Body of pancreas (tissue), 4 donors: ENCODE results near the gene DYNLRB1. TPM values are rescaled to one million over a fixed set of nuclear protein-coding genes. Genes with fewer than 3 reads are reported as not detected.

Experiments
- ATAC-seq: fragments of 150-250 bp; one replicate; pipeline ENCODE4 v1.9.1; 2016
- DNase-seq, 4 donors: peaks; one replicate each; pipeline ENCODE4 v3.0.0-alpha.2; 2019
- H3K27ac ChIP-seq, 4 donors: fragments of 200-600 bp; sonication (generic); 1 replicate in 3 of 4; 2 replicates in 1 of 4; pipeline versions ENCODE4 v1.5.1 to v1.6.1; 2016 to 2019; ENCODE audit warnings: mild to moderate bottlenecking in 1 of 4, mixed read lengths in 1 of 4, moderate library complexity in 1 of 4
- H3K27me3 ChIP-seq, 2 donors: fragments of 200-600 bp; sonication (generic); one replicate each; pipeline ENCODE4 v1.6.0; 2016; ENCODE audit warnings: mild to moderate bottlenecking in 1 of 2
- H3K36me3 ChIP-seq, 2 donors: fragments of 200-600 bp; sonication (generic); replicated peaks in 1 of 2; 2 replicates each; pipeline ENCODE4 v1.5.1; 2016; ENCODE audit warnings: low read depth in 2 of 2; ENCODE audit not compliant: insufficient read depth in 1 of 2
- H3K4me1 ChIP-seq: fragments of 200-600 bp; sonication (generic); one replicate; pipeline ENCODE4 v1.6.0; 2016
- H3K4me3 ChIP-seq, 2 donors: fragments of 200-600 bp; sonication (generic); 1 replicate in 1 of 2; 2 replicates in 1 of 2; pipeline ENCODE4 v1.5.1; 2016 to 2019
- H3K9me3 ChIP-seq, 3 donors: fragments of 200-600 bp; sonication (generic); 1 replicate in 2 of 3; 2 replicates in 1 of 3; pipeline ENCODE4 v1.5.1; 2016
- POLR2A ChIP-seq, 3 donors: fragments of 450-650 bp; IDR thresholded peaks; one replicate each; pipeline ENCODE4 v1.6.1; 2016; ENCODE audit warnings: antibody characterized with exemption in 3 of 3, mild to moderate bottlenecking in 2 of 3
- WGBS, 2 donors: methylation state at CpG; one replicate each; pipeline ENCODE4 v1.1.5; 2017; 5-methylcytosine and 5-hydroxymethylcytosine counted together
- intact Hi-C: fragments of 100-400 bp; cut with DNase I; formaldehyde crosslinking; loops from one replicate; pipeline ENCODE4 v1.15.1; 2023
- total RNA-seq, 2 donors: library from RNA; depleted of rRNA; stranded (reverse); fragments of >200 nt; gene quantifications; one replicate each; pipeline ENCODE4 v1.1.0, GENCODE V29; 2016
- TF ChIP-seq, protein P1 (sequence below), 7 experiments: fragments of 450-650 bp in 4 of 7; fragments of 200-600 bp in 3 of 7; sonication (generic) in 3 of 7; IDR thresholded peaks; one replicate each; pipeline ENCODE4 v1.5.1; 2016 to 2019; ENCODE audit warnings: antibody characterized with exemption in 7 of 7

The DYNLRB1 gene
- total RNA-seq, 2 donors from 2014 or later = 58.9 to 64.3 TPM

DNA sequence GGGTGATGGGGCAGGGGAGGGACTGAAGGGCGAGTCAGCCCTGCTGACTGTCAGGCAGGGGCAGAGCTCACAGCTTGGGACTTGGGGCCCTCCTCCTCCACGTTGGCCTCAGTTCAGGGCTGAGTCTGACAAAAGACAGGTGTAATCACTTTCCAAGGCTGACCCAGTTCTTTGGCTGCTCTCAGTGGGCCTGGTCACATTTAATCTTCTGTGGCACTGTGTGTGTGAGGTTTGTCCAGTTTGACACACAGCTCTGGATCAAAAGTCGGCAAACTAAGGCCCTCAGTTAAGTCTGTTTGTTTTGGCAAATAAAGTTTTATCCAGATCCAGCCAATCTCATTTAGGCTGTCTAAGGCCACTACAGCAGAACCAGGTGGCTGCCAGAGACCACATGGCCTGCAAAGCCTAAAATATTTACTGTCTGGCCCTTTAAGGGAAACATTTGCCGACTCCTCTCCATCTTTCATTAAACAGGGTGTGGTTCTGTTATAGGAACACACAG lies 37.2 kb downstream of the DYNLRB1 start:
- Histone ChIP-seq H3K4me3 (no peak overlapping the region), H3K36me3 (no peaks in the 10 kb centered on the region), H3K4me1 (peaks cover 32% of the 10 kb centered on the region), H3K9me3 (no peaks in the 10 kb centered on the region), H3K27me3 (no peaks in the 10 kb centered on the region), H3K27ac (peak overlapping the region; percentile 30 to 70 (median 60))
- no peak for TF ChIP-seq POLR2A (IDR thresholded peaks at IDR 0.05)
- TF ChIP-seq, protein P1, sequence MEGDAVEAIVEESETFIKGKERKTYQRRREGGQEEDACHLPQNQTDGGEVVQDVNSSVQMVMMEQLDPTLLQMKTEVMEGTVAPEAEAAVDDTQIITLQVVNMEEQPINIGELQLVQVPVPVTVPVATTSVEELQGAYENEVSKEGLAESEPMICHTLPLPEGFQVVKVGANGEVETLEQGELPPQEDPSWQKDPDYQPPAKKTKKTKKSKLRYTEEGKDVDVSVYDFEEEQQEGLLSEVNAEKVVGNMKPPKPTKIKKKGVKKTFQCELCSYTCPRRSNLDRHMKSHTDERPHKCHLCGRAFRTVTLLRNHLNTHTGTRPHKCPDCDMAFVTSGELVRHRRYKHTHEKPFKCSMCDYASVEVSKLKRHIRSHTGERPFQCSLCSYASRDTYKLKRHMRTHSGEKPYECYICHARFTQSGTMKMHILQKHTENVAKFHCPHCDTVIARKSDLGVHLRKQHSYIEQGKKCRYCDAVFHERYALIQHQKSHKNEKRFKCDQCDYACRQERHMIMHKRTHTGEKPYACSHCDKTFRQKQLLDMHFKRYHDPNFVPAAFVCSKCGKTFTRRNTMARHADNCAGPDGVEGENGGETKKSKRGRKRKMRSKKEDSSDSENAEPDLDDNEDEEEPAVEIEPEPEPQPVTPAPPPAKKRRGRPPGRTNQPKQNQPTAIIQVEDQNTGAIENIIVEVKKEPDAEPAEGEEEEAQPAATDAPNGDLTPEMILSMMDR (IDR thresholded peaks at IDR 0.05) = no peak
- intact Hi-C loops = no loop called here
- WGBS, 2 donors = 17 to 20% methylated on average over 3 to 4 of the region's 4 CpGs
- ATAC-seq = peak; percentile 83
- DNase-seq = peak; percentile 70 to 91 (median 85)

DNA sequence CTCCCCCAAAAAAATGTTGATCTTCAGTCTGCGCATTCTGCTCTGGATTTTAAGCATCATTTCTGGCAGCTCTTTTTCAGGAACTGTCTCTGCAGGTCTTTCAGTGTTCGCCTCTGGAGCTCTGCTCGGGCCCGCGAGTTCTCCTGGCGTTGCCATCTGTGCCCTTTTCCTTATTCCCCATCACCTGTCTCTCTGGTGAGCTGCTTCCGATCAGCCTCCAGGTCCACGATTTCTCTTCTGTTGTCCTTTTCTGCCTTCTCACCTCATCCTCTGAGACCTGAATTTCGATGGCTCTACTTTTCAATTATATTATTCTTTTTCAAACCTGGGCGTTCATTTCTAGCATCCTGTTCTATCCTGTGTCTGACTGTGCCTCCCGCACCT lies 41.7 kb downstream of the DYNLRB1 start:
- no peaks in the 10 kb centered on the region for H3K9me3 ChIP-seq
- no peak for TF ChIP-seq POLR2A (IDR thresholded peaks at IDR 0.05)
- TF ChIP-seq, protein P1 (IDR thresholded peaks at IDR 0.05) = no peak
- H3K27me3 ChIP-seq = no peaks in the 10 kb centered on the region
- 6 to 17% methylated on average over 10 to 11 of the region's 11 CpGs for WGBS, 2 donors
- H3K4me1 ChIP-seq = peaks cover 26% of the 10 kb centered on the region
- H3K4me3 ChIP-seq = peak overlapping the region; percentile 42 to 53
- no peaks in the 10 kb centered on the region for H3K36me3 ChIP-seq
- peak overlapping the region; percentile 69 to 93 (median 90) for H3K27ac ChIP-seq
- DNase-seq = no peak
- ATAC-seq = no peak
- intact Hi-C loops = no loop called here

DNA sequence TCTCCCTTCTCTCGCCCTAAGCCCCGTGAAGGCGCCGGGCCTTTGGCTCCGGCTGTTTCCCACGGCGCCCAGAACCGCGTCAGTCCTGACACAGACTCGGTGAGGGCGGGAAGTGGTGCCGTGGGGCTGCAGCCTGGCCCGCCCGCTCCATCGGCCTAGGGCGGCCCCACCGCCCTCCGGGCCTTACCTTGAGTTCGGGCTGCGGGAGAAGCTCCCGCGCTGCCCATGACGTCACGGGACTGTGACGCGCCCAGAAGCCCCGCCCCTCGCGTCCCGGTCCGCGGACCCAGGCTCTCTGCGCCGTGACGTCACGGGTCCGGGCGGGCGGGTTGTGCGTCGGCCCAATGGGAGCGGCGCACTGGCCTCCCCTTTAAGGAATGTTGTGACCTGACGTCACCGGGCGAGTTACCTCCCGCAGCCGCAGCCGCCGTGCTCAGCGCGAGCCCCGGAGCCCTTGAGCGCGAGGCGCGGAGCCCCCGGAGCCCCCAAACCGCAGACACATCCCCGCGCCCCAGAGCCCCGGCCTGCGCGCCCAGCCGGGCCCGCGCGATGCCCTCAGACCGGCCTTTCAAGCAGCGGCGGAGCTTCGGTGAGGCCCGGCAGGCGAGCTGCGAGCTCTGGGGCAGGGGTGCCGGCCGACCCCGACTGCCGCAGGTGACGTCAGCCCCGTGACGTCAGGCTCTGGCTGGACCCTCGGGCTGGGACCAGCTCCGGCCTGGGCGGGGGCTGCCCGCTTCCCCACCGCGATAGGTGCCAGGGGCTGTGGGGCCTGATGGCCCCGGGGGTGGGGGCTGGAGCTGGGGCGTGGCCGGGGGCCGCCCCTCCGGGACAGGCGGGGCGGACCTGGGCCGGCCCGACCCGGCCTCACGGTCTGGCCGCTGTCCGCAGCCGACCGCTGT lies 42.3 kb downstream of the DYNLRB1 start, which contains the start of gene MAP1LC3A:
TSS of gene MAP1LC3A (plus strand) at position 399 of the 899 bp plus-strand sequence. CDS start at position 550, 151 bp downstream.
- peak; percentile 55 to 80 (median 62) for TF ChIP-seq POLR2A (IDR thresholded peaks at IDR 0.05)
- TF ChIP-seq, protein P1 (IDR thresholded peaks at IDR 0.05) = peak in 1 of 7 experiments; percentile 25
- Histone ChIP-seq H3K4me1 (peaks cover 19% of the 10 kb centered on the region), H3K27me3 (no peaks in the 10 kb centered on the region), H3K27ac (peak within 1 kb of the TSS; percentile 84 to 93 (median 90)), H3K9me3 (no peaks in the 10 kb centered on the region), H3K36me3 (no peaks in the 10 kb centered on the region), H3K4me3 (peak within 1 kb of the TSS; percentile 42 to 53)
- 0 to 4% methylated on average over 12 to 98 of the region's 103 CpGs for WGBS, 2 donors
- intact Hi-C loops = no loop called here
- peak; percentile 92 to 94 (median 94) for DNase-seq
- ATAC-seq = peak; percentile 88

- H3K27me3 ChIP-seq = no peaks in the 10 kb centered on the region
- ATAC-seq = peak; percentile 1
- H3K4me1 ChIP-seq = peaks cover 14% of the 10 kb centered on the region
- H3K27ac ChIP-seq = peak overlapping the region; percentile 84 to 93 (median 90)
- DNase-seq = peak in 3 of 4 donors; percentile 25 to 37 (median 32)
- 69 to 72% methylated on average over 21 to 42 of the region's 43 CpGs for WGBS, 2 donors
- TF ChIP-seq, protein P1 (IDR thresholded peaks at IDR 0.05) = no peak
- TF ChIP-seq POLR2A (IDR thresholded peaks at IDR 0.05) = no peak
- H3K9me3 ChIP-seq = no peaks in the 10 kb centered on the region
- intact Hi-C loops = no loop called here
- H3K4me3 ChIP-seq = peak overlapping the region in 1 of 2 donors; percentile 53
- H3K36me3 ChIP-seq = no peaks in the 10 kb centered on the region
Observed at GRCh38 chr20:34559311-34560140, 43.3 kb downstream of the DYNLRB1 start.
